WTC11 (cell line): ENCODE results near the gene LCNL1. TPM values are rescaled to one million over a fixed set of nuclear protein-coding genes. Genes with fewer than 3 reads are reported as not detected.
A peak's percentile ranks its signal among the peaks of the same experiment; 100 is the strongest.

Source experiments
- ATAC-seq: fragments of 200-7000 bp; cut with Tn5 transposase; 2 replicates; pipeline ENCODE4 v1.10.0; 2021; ENCODE audit warnings: mild to moderate bottlenecking, moderate library complexity
- CTCF ChIA-PET: fragments of 300-600 bp; sonication (Branson Sonifier 250); formaldehyde crosslinking; loops from one replicate; lab custom pipeline; 2021; ENCODE audit warnings: antibody characterized with exemption; lab: Charles Lee
- POLR2A ChIA-PET: fragments of 350-600 bp; sonication (Branson Sonifier 250); formaldehyde crosslinking; loops from one replicate; lab custom pipeline; 2021; ENCODE audit warnings: antibody characterized with exemption; lab: Charles Lee
- DNase-seq: peaks from one replicate; pipeline ENCODE4 v3.0.0; 2021; ENCODE audit warnings: low spot score
- H3K27ac Mint-ChIP-seq: 2 replicates; pipeline ENCODE4 v1.8.0; 2021; ENCODE audit warnings: mixed read lengths
- H3K27me3 Mint-ChIP-seq: 2 replicates; pipeline ENCODE4 v1.8.0; 2021; ENCODE audit warnings: low read depth, mild to moderate bottlenecking, moderate library complexity, mixed read lengths
- H3K36me3 Mint-ChIP-seq: 2 replicates; pipeline ENCODE4 v1.8.0; 2021; ENCODE audit warnings: mixed read lengths
- H3K4me1 Mint-ChIP-seq: 2 replicates; pipeline ENCODE4 v1.8.0; 2022; ENCODE audit warnings: mixed read lengths
- H3K4me3 Mint-ChIP-seq: 2 replicates; pipeline ENCODE4 v1.8.0; 2021; ENCODE audit warnings: mild to moderate bottlenecking, moderate library complexity, mixed read lengths
- H3K9me3 Mint-ChIP-seq: 2 replicates; pipeline ENCODE4 v1.8.0; 2021; ENCODE audit warnings: mixed read lengths
- CBFB ChIP-seq: sonication (generic); formaldehyde crosslinking; IDR thresholded peaks from 2 replicates; pipeline ENCODE4 v1.8.1; 2022; ENCODE audit warnings: mild to moderate bottlenecking, low read depth, missing genetic modification reagents
- ETV6 ChIP-seq: sonication (generic); formaldehyde crosslinking; IDR thresholded peaks from 2 replicates; pipeline ENCODE4 v1.8.1; 2022; ENCODE audit warnings: mild to moderate bottlenecking, missing genetic modification reagents
- FOXK1 ChIP-seq: sonication (generic); formaldehyde crosslinking; IDR thresholded peaks from 2 replicates; pipeline ENCODE4 v1.8.0; 2022; ENCODE audit warnings: mild to moderate bottlenecking, moderate library complexity, missing genetic modification reagents
- GRHL2 ChIP-seq: fragments of 250-450 bp; sonication (Bioruptor Pico); IDR thresholded peaks from 2 replicates; pipeline ENCODE4 v1.8.0; 2022; ENCODE audit warnings: mild to moderate bottlenecking, moderate library complexity; ENCODE audit not compliant: insufficient replicate concordance, severe bottlenecking
- IRF2 ChIP-seq: sonication (generic); formaldehyde crosslinking; IDR thresholded peaks from 2 replicates; pipeline ENCODE4 v1.8.0; 2022; ENCODE audit warnings: low read depth, missing genetic modification reagents, borderline replicate concordance
- MYBL2 ChIP-seq: sonication (generic); formaldehyde crosslinking; IDR thresholded peaks from 2 replicates; pipeline ENCODE4 v1.8.1; 2023; ENCODE audit warnings: mild to moderate bottlenecking, moderate library complexity, missing genetic modification reagents
- NFATC4 ChIP-seq: fragments of 250-450 bp; sonication (Bioruptor Pico); IDR thresholded peaks from 2 replicates; pipeline ENCODE4 v1.9.0; 2021; ENCODE audit warnings: mild to moderate bottlenecking
- NR1H2 ChIP-seq: sonication (generic); formaldehyde crosslinking; IDR thresholded peaks from 2 replicates; pipeline ENCODE4 v1.9.0; 2021; ENCODE audit warnings: mild to moderate bottlenecking, moderate library complexity, missing genetic modification reagents
- NR3C1 ChIP-seq: sonication (generic); formaldehyde crosslinking; conservative IDR thresholded peaks from 2 replicates; pipeline ENCODE4 v1.8.1; 2023; ENCODE audit warnings: low read depth, mild to moderate bottlenecking, missing genetic modification reagents
- SOX15 ChIP-seq: fragments of 250-450 bp; sonication (Bioruptor Pico); IDR thresholded peaks from 2 replicates; pipeline ENCODE4 v1.9.0; 2021; ENCODE audit warnings: mild to moderate bottlenecking
- SP1 ChIP-seq: sonication (generic); formaldehyde crosslinking; conservative IDR thresholded peaks from 2 replicates; pipeline ENCODE4 v1.8.1; 2022; ENCODE audit warnings: missing genetic modification reagents
- TEAD4 ChIP-seq: sonication (generic); formaldehyde crosslinking; IDR thresholded peaks from 2 replicates; pipeline ENCODE4 v1.8.0; 2022; ENCODE audit warnings: mild to moderate bottlenecking, missing genetic modification reagents
- TP53 ChIP-seq: sonication (generic); formaldehyde crosslinking; IDR thresholded peaks from 2 replicates; pipeline ENCODE4 v1.8.1; 2023; ENCODE audit warnings: mild to moderate bottlenecking, missing genetic modification reagents
- ZBTB21 ChIP-seq: sonication (generic); formaldehyde crosslinking; IDR thresholded peaks from 2 replicates; pipeline ENCODE4 v1.8.1; 2023; ENCODE audit warnings: mild to moderate bottlenecking, missing genetic modification reagents, borderline replicate concordance
- total RNA-seq: library from RNA; stranded (reverse); gene quantifications from 3 replicates; pipeline ENCODE4 v1.2.3, GENCODE V29; 2021
- TF ChIP-seq, protein P1 (sequence below): sonication (generic); formaldehyde crosslinking; IDR thresholded peaks from 2 replicates; pipeline ENCODE4 v1.8.1; 2023; ENCODE audit warnings: mild to moderate bottlenecking, missing genetic modification reagents
- TF ChIP-seq, protein P2 (sequence below): fragments of 250-450 bp; sonication (Bioruptor Pico); IDR thresholded peaks from 2 replicates; pipeline ENCODE4 v1.9.0; 2021; ENCODE audit warnings: mild to moderate bottlenecking, borderline replicate concordance
- TF ChIP-seq, protein P3 (sequence below): sonication (generic); formaldehyde crosslinking; conservative IDR thresholded peaks from 2 replicates; pipeline ENCODE4 v1.8.1; 2023; ENCODE audit warnings: mild to moderate bottlenecking, low read depth, missing genetic modification reagents, moderate library complexity
- TF ChIP-seq, protein P4 (sequence below): sonication (generic); formaldehyde crosslinking; IDR thresholded peaks from 2 replicates; pipeline ENCODE4 v1.8.1; 2022; ENCODE audit warnings: mild to moderate bottlenecking, moderate library complexity, missing genetic modification reagents
- TF ChIP-seq, protein P5 (sequence below): sonication (generic); formaldehyde crosslinking; IDR thresholded peaks from 2 replicates; pipeline ENCODE4 v1.8.1; 2023; ENCODE audit warnings: mild to moderate bottlenecking, moderate library complexity, missing genetic modification reagents
- TF ChIP-seq, protein P6 (sequence below): sonication (generic); formaldehyde crosslinking; IDR thresholded peaks from 2 replicates; pipeline ENCODE4 v1.8.1; 2023; ENCODE audit warnings: mild to moderate bottlenecking, missing genetic modification reagents, moderate library complexity

The LCNL1 gene
- total RNA-seq, 1 experiment from 2014 or later: 0.50 TPM

DNA sequence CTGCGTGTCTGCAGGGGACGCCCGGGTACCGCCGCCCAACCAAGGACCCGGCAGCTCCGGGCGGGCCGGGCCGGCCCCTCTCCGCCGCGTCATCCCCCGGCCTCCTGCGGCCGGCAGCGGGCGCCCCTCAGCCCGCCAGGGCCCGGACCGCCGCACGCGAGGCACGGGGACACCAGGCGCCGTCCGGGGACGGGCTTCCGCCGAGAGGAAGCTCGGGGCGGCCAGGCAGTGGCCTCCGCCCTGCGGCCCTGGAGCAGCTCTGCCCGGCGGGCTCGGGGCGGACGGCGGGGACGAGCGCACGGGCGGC, 38.6 kb upstream of the LCNL1 start (continued):
- TF ChIP-seq NR1H2 (CRISPR knock-in tag) (no peak), GRHL2 (no peak), NFATC4 (CRISPR knock-in tag) (no peak), CBFB (CRISPR knock-in tag) (no peak), ZBTB21 (CRISPR knock-in tag) (no peak), TP53 (CRISPR knock-in tag) (0 out of 2 replicates have a peak, but pooled peaks have one; percentile 39), IRF2 (no peak)
- TF ChIP-seq, protein P1, sequence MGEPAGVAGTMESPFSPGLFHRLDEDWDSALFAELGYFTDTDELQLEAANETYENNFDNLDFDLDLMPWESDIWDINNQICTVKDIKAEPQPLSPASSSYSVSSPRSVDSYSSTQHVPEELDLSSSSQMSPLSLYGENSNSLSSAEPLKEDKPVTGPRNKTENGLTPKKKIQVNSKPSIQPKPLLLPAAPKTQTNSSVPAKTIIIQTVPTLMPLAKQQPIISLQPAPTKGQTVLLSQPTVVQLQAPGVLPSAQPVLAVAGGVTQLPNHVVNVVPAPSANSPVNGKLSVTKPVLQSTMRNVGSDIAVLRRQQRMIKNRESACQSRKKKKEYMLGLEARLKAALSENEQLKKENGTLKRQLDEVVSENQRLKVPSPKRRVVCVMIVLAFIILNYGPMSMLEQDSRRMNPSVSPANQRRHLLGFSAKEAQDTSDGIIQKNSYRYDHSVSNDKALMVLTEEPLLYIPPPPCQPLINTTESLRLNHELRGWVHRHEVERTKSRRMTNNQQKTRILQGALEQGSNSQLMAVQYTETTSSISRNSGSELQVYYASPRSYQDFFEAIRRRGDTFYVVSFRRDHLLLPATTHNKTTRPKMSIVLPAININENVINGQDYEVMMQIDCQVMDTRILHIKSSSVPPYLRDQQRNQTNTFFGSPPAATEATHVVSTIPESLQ (CRISPR knock-in tag): no peak
- TF ChIP-seq, protein P2, sequence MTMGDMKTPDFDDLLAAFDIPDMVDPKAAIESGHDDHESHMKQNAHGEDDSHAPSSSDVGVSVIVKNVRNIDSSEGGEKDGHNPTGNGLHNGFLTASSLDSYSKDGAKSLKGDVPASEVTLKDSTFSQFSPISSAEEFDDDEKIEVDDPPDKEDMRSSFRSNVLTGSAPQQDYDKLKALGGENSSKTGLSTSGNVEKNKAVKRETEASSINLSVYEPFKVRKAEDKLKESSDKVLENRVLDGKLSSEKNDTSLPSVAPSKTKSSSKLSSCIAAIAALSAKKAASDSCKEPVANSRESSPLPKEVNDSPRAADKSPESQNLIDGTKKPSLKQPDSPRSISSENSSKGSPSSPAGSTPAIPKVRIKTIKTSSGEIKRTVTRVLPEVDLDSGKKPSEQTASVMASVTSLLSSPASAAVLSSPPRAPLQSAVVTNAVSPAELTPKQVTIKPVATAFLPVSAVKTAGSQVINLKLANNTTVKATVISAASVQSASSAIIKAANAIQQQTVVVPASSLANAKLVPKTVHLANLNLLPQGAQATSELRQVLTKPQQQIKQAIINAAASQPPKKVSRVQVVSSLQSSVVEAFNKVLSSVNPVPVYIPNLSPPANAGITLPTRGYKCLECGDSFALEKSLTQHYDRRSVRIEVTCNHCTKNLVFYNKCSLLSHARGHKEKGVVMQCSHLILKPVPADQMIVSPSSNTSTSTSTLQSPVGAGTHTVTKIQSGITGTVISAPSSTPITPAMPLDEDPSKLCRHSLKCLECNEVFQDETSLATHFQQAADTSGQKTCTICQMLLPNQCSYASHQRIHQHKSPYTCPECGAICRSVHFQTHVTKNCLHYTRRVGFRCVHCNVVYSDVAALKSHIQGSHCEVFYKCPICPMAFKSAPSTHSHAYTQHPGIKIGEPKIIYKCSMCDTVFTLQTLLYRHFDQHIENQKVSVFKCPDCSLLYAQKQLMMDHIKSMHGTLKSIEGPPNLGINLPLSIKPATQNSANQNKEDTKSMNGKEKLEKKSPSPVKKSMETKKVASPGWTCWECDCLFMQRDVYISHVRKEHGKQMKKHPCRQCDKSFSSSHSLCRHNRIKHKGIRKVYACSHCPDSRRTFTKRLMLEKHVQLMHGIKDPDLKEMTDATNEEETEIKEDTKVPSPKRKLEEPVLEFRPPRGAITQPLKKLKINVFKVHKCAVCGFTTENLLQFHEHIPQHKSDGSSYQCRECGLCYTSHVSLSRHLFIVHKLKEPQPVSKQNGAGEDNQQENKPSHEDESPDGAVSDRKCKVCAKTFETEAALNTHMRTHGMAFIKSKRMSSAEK (CRISPR knock-in tag): no peak
- TF ChIP-seq, protein P3, sequence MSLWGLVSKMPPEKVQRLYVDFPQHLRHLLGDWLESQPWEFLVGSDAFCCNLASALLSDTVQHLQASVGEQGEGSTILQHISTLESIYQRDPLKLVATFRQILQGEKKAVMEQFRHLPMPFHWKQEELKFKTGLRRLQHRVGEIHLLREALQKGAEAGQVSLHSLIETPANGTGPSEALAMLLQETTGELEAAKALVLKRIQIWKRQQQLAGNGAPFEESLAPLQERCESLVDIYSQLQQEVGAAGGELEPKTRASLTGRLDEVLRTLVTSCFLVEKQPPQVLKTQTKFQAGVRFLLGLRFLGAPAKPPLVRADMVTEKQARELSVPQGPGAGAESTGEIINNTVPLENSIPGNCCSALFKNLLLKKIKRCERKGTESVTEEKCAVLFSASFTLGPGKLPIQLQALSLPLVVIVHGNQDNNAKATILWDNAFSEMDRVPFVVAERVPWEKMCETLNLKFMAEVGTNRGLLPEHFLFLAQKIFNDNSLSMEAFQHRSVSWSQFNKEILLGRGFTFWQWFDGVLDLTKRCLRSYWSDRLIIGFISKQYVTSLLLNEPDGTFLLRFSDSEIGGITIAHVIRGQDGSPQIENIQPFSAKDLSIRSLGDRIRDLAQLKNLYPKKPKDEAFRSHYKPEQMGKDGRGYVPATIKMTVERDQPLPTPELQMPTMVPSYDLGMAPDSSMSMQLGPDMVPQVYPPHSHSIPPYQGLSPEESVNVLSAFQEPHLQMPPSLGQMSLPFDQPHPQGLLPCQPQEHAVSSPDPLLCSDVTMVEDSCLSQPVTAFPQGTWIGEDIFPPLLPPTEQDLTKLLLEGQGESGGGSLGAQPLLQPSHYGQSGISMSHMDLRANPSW (CRISPR knock-in tag): 0 out of 2 replicates have a peak, but pooled peaks have one; percentile 88
- TF ChIP-seq, all 79 proteins: peak for 3

DNA sequence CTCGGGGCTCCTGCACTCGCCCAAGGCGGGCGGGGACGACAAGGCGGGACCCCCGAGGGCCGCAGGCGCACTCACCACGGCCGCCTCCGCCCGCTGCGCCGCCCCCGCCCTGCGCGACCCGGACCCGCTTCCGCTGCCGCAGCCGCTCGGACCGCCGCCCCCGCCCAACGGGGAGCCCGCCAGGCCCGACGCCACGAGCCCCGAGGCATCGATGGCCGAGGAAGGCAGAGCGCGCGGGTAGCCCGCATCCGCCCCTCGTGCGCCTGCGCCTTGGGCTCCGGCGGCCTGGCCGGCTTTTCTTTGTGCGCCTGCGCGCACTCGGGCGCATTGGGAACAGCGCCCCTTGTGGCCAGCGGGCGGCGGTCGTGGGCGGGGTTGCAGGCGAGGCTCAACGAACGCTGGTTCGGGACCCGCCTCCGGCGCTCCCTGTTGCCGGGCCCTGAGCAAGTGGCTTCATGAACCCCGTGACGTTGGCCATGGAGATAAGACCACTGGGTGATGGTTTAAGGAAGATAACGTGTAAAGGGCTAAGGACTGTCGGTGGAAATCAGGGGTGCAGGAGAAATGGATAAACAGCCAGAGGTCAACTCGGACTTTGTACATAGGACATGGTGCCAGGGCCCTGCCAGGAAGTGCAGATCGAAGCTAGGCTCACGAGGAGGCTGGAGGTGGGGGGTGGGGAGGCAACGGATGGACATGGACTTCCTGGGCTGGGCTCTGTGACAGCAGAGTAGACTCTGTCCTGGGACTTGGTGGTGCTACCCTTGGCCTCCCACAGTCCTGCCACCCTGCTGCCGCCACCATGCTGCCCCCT, 38.1 kb upstream of the LCNL1 start, which contains the start of the genes C8G and FBXW5:
C8G (plus strand) TSS at position 725 of the 814 bp plus-strand sequence; CDS start at position 803, 78 bp downstream.
FBXW5 (minus strand) TSS at position 220 of the 814 bp plus-strand sequence. CDS start 655 bp downstream, outside the sequence.
- ATAC-seq (peak; percentile 58), DNase-seq (peak; percentile 94)
- Mint-ChIP-seq H3K36me3 (peaks cover 7% of the 10 kb centered on the region; the same call in 1 of the 2 replicates), H3K4me1 (peaks cover 10% of the 10 kb centered on the region), H3K4me3 (peak within 1 kb of the TSS; percentile 67), H3K27ac (no peak within 1 kb of the TSS), H3K9me3 (no peaks in the 10 kb centered on the region), H3K27me3 (no peaks in the 10 kb centered on the region)
- POLR2A ChIA-PET: interaction anchor here (0.6 kb wide), 1 partner anchor 81 kb away, joined by 3 read pairs; no protein-coding TSS in a partner anchor
- CTCF ChIA-PET: interaction anchor here (0.6 to 8.7 kb wide), 18 partner anchors 8 to 388 kb away, joined by 3 to 151 read pairs (median 3); partner anchors contain the start of genes ABCA2, AJM1, LCN8 and MAN1B1
- TF ChIP-seq, protein P4, sequence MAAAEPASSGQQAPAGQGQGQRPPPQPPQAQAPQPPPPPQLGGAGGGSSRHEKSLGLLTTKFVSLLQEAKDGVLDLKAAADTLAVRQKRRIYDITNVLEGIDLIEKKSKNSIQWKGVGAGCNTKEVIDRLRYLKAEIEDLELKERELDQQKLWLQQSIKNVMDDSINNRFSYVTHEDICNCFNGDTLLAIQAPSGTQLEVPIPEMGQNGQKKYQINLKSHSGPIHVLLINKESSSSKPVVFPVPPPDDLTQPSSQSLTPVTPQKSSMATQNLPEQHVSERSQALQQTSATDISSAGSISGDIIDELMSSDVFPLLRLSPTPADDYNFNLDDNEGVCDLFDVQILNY (CRISPR knock-in tag): peak; percentile 85
- TF ChIP-seq CBFB (CRISPR knock-in tag) (peak; percentile 53; the same call in 1 of the 2 replicates), NR3C1 (CRISPR knock-in tag) (peak; percentile 21; the same call in 1 of the 2 replicates), SP1 (CRISPR knock-in tag) (peak; percentile 92), TEAD4 (CRISPR knock-in tag) (no peak), MYBL2 (CRISPR knock-in tag) (peak; percentile 28; the same call in 1 of the 2 replicates), SOX15 (CRISPR knock-in tag) (no peak), FOXK1 (CRISPR knock-in tag) (peak; percentile 36; the same call in 1 of the 2 replicates), ETV6 (CRISPR knock-in tag) (peak; percentile 48; the same call in 1 of the 2 replicates)
- TF ChIP-seq, protein P5, sequence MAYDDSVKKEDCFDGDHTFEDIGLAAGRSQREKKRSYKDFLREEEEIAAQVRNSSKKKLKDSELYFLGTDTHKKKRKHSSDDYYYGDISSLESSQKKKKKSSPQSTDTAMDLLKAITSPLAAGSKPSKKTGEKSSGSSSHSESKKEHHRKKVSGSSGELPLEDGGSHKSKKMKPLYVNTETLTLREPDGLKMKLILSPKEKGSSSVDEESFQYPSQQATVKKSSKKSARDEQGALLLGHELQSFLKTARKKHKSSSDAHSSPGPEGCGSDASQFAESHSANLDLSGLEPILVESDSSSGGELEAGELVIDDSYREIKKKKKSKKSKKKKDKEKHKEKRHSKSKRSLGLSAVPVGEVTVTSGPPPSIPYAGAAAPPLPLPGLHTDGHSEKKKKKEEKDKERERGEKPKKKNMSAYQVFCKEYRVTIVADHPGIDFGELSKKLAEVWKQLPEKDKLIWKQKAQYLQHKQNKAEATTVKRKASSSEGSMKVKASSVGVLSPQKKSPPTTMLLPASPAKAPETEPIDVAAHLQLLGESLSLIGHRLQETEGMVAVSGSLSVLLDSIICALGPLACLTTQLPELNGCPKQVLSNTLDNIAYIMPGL (CRISPR knock-in tag): peak; percentile 53; the same call in 1 of the 2 replicates
- TF ChIP-seq, protein P6, sequence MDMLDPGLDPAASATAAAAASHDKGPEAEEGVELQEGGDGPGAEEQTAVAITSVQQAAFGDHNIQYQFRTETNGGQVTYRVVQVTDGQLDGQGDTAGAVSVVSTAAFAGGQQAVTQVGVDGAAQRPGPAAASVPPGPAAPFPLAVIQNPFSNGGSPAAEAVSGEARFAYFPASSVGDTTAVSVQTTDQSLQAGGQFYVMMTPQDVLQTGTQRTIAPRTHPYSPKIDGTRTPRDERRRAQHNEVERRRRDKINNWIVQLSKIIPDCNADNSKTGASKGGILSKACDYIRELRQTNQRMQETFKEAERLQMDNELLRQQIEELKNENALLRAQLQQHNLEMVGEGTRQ (CRISPR knock-in tag): no peak; the same call in 1 of the 2 replicates
